ENCODE results near the gene USP20. TPM values are rescaled to one million over a fixed set of nuclear protein-coding genes. Genes with fewer than 3 reads are reported as not detected.

The USP20 gene
- total and polyA plus RNA-seq, 4 donors: 8.2 to 19.8 (median 10.3) TPM

- TF ChIP-seq RXRA (IDR thresholded peaks at IDR 0.05) (no peak), EGR1 (IDR thresholded peaks at IDR 0.05; ENCODE audit: low read depth in 2 of 2) (no peak)
- TF ChIP-seq, protein P1, sequence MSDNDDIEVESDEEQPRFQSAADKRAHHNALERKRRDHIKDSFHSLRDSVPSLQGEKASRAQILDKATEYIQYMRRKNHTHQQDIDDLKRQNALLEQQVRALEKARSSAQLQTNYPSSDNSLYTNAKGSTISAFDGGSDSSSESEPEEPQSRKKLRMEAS (IDR thresholded peaks at IDR 0.05): no peak
- TF ChIP-seq, protein P2, sequence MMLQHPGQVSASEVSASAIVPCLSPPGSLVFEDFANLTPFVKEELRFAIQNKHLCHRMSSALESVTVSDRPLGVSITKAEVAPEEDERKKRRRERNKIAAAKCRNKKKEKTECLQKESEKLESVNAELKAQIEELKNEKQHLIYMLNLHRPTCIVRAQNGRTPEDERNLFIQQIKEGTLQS (IDR thresholded peaks at IDR 0.05): no peak
Measured at GRCh38 chr9:129801504-129801903, 33.8 kb upstream of the USP20 start (continued).

- Histone ChIP-seq H3K9me3 (ENCODE audit: control insufficient read depth in 4 of 4, low read length in 3 of 4) (no peaks in the 10 kb centered on the region), H3K4me3 (ENCODE audit: low read depth in 1 of 3, low read length in 3 of 3) (peak within 1 kb of the TSS; percentile 69 to 80 (median 72)), H3K9ac (ENCODE audit: low read depth in 1 of 2, low read length in 2 of 2) (peak within 1 kb of the TSS; percentile 75 to 79), H3K27me3 (ENCODE audit: control insufficient read depth in 4 of 4, insufficient read depth in 4 of 4, low read length in 3 of 4) (no peaks in the 10 kb centered on the region), H3K27ac (ENCODE audit: low read depth in 1 of 2, low read length in 2 of 2) (peak within 1 kb of the TSS; percentile 78 to 88), H3K4me1 (ENCODE audit: control insufficient read depth in 4 of 4, insufficient read depth in 4 of 4, low read length in 3 of 4) (peaks cover 3 to 9% (median 7%) of the 10 kb centered on the region in 4 donors), H3K36me3 (ENCODE audit: control insufficient read depth in 4 of 4, insufficient read depth in 3 of 4, low read depth in 1 of 4, low read length in 3 of 4) (peaks cover 0 to 7% (median 2%) of the 10 kb centered on the region in 4 donors)
- DNase-seq (ENCODE audit: low spot score): peak; percentile 98
- WGBS: under 1% methylated on average over 93 of the region's 93 CpGs
- peak; percentile 99 for TF ChIP-seq YY1 (IDR thresholded peaks at IDR 0.05)
- peak; percentile 37 for TF ChIP-seq SP1 (IDR thresholded peaks at IDR 0.05)
- TF ChIP-seq NR2F2 (IDR thresholded peaks at IDR 0.05): no peak
- TF ChIP-seq, protein P2 (IDR thresholded peaks at IDR 0.05): no peak
- TF ChIP-seq EGR1 (IDR thresholded peaks at IDR 0.05; ENCODE audit: low read depth in 2 of 2): peak; percentile 83 to 91
- TF ChIP-seq RXRA (IDR thresholded peaks at IDR 0.05): no peak
- peak; percentile 64 for TF ChIP-seq TAF1 (conservative IDR thresholded peaks at IDR 0.05)
- no peak for TF ChIP-seq REST (IDR thresholded peaks at IDR 0.05)
- TF ChIP-seq GABPA (IDR thresholded peaks at IDR 0.05 in 1 of 2, conservative IDR thresholded peaks at IDR 0.05 in 1 of 2): peak; percentile 76 to 92
- TF ChIP-seq FOXA2 (IDR thresholded peaks at IDR 0.05): no peak
- TF ChIP-seq RAD21 (IDR thresholded peaks at IDR 0.05): peak in 1 of 2 donors; percentile 19
Measured at GRCh38 chr9:129802833-129803675, 32.2 kb upstream of the USP20 start, which contains the start of gene TOR1B. TSS of gene TOR1B (plus strand) at chr9:129803184. CDS start at chr9:129803213, 29 bp downstream.

DNA sequence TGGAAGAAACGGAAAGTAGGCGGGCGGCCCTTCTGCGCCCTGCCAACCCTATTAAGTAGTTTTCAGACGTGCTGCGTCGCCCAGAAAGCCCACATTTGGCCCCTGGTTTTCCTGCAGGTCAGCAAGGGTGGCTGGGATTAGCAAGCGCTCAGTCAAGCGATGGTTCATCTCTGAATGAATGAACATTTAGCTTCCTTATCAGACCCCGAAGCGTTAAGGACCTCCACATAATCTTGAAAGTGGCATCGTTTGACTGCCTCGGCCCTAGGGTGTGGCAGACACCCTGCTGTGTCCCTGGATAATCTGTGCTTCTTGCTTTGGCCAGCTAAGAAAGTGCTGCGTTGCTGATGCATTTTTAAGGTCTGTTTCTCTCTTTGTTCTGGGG, 31.6 kb upstream of the USP20 start:
- WGBS: 2% methylated on average over 14 of the region's 14 CpGs
- Histone ChIP-seq H3K27ac (ENCODE audit: low read depth in 1 of 2, low read length in 2 of 2) (peak overlapping the region; percentile 78 to 88), H3K27me3 (ENCODE audit: control insufficient read depth in 4 of 4, insufficient read depth in 4 of 4, low read length in 3 of 4) (no peaks in the 10 kb centered on the region), H3K36me3 (ENCODE audit: control insufficient read depth in 4 of 4, insufficient read depth in 3 of 4, low read depth in 1 of 4, low read length in 3 of 4) (peaks cover 0 to 7% (median 2%) of the 10 kb centered on the region in 4 donors), H3K9me3 (ENCODE audit: control insufficient read depth in 4 of 4, low read length in 3 of 4) (no peaks in the 10 kb centered on the region), H3K4me3 (ENCODE audit: low read depth in 1 of 3, low read length in 3 of 3) (peak overlapping the region; percentile 69 to 80 (median 71)), H3K4me1 (ENCODE audit: control insufficient read depth in 4 of 4, insufficient read depth in 4 of 4, low read length in 3 of 4) (peaks cover 3 to 9% (median 7%) of the 10 kb centered on the region in 4 donors), H3K9ac (ENCODE audit: low read depth in 1 of 2, low read length in 2 of 2) (peak overlapping the region; percentile 75 to 79)
- peak; percentile 48 for DNase-seq (ENCODE audit: low spot score)
- TF ChIP-seq NR2F2 (IDR thresholded peaks at IDR 0.05) (no peak), HNF4A (conservative IDR thresholded peaks at IDR 0.05) (no peak), REST (IDR thresholded peaks at IDR 0.05) (no peak), GABPA (IDR thresholded peaks at IDR 0.05 in 1 of 2, conservative IDR thresholded peaks at IDR 0.05 in 1 of 2) (no peak), YY1 (IDR thresholded peaks at IDR 0.05) (no peak), EGR1 (IDR thresholded peaks at IDR 0.05; ENCODE audit: low read depth in 2 of 2) (no peak), HNF4G (IDR thresholded peaks at IDR 0.05) (no peak), RXRA (IDR thresholded peaks at IDR 0.05) (no peak), JUND (IDR thresholded peaks at IDR 0.05) (no peak), FOXA1 (IDR thresholded peaks at IDR 0.05) (no peak)
- TF ChIP-seq, protein P3, sequence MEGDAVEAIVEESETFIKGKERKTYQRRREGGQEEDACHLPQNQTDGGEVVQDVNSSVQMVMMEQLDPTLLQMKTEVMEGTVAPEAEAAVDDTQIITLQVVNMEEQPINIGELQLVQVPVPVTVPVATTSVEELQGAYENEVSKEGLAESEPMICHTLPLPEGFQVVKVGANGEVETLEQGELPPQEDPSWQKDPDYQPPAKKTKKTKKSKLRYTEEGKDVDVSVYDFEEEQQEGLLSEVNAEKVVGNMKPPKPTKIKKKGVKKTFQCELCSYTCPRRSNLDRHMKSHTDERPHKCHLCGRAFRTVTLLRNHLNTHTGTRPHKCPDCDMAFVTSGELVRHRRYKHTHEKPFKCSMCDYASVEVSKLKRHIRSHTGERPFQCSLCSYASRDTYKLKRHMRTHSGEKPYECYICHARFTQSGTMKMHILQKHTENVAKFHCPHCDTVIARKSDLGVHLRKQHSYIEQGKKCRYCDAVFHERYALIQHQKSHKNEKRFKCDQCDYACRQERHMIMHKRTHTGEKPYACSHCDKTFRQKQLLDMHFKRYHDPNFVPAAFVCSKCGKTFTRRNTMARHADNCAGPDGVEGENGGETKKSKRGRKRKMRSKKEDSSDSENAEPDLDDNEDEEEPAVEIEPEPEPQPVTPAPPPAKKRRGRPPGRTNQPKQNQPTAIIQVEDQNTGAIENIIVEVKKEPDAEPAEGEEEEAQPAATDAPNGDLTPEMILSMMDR (IDR thresholded peaks at IDR 0.05; ENCODE audit: low read depth, low read length, missing input control): no peak
- TF ChIP-seq, protein P1 (IDR thresholded peaks at IDR 0.05): no peak
- TF ChIP-seq, protein P2 (IDR thresholded peaks at IDR 0.05): no peak
